Endothelial cell (in vitro differentiated cells): ENCODE data around the gene TIMP3. TPM values are rescaled to one million over a fixed set of nuclear protein-coding genes. Genes with fewer than 3 reads are reported as not detected.
A peak's percentile ranks its signal among the peaks of the same experiment; 100 is the strongest.

Experiments used
- DNase-seq: peaks from one replicate; pipeline ENCODE4 v3.0.0; 2021; ENCODE audit warnings: low spot score
- H3K27ac Mint-ChIP-seq: one replicate; pipeline ENCODE4 v1.8.0; 2021; ENCODE audit warnings: mixed read lengths, inconsistent platforms; ENCODE audit not compliant: unreplicated experiment
- H3K27me3 Mint-ChIP-seq: one replicate; pipeline ENCODE4 v1.8.0; 2021; ENCODE audit warnings: mild to moderate bottlenecking, moderate library complexity, mixed read lengths, inconsistent platforms; ENCODE audit not compliant: unreplicated experiment
- H3K36me3 Mint-ChIP-seq: one replicate; pipeline ENCODE4 v1.8.0; 2021; ENCODE audit warnings: mild to moderate bottlenecking, low read depth, mixed read lengths, inconsistent platforms; ENCODE audit not compliant: unreplicated experiment
- H3K4me1 Mint-ChIP-seq: one replicate; pipeline ENCODE4 v1.8.0; 2021; ENCODE audit warnings: mild to moderate bottlenecking, mixed read lengths, inconsistent platforms; ENCODE audit not compliant: unreplicated experiment
- H3K4me3 Mint-ChIP-seq: one replicate; pipeline ENCODE4 v1.8.0; 2021; ENCODE audit warnings: mild to moderate bottlenecking, mixed read lengths, inconsistent platforms; ENCODE audit not compliant: unreplicated experiment
- H3K9me3 Mint-ChIP-seq: one replicate; pipeline ENCODE4 v1.8.0; 2021; ENCODE audit warnings: mixed read lengths, inconsistent platforms; ENCODE audit not compliant: unreplicated experiment
- CTCF ChIP-seq: fragments of 200-600 bp; sonication (generic); IDR thresholded peaks from one replicate; pipeline ENCODE4 v1.5.0; 2021; ENCODE audit warnings: antibody characterized with exemption; ENCODE audit not compliant: unreplicated experiment
- total RNA-seq: library from RNA; stranded (reverse); fragmentation: NEBNext Ultra II Directional; extraction: Animal tissue kit (Norgen Biotek cat#: 25700); gene quantifications from one replicate; pipeline ENCODE4 v1.2.1, GENCODE V29; 2021; ENCODE audit not compliant: unreplicated experiment

The TIMP3 gene
- total RNA-seq, 1 donor from 2014 or later, result 73.5 TPM

DNA sequence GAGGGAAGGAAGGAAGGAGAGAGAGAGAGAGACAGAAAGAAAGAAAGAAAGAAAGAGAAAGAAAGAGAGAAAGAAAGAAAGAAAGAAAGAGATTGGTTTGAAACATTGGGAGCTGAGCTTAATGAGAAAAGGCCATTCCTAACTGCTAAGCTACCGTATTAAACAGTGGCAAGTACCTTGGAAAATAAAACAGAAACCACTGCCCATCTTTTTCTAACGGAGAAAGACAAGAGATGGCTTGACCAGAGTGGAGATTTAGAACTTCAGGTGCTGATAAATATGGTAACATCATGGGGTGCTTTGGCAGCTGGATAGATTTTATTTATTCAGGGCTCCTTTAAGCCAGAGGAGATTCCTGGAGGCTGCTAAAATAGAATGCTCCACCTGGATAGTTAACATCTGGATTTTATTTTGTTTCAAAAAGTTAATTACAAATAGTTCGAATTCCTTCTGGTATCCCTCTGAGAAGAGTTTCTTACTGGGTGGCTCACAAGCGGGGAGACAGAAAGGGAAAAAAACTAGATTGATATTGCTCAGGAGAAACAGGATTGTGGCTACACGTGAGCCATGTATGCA is 12.9 kb downstream of the TIMP3 start:
- DNase-seq, result no peak
- Mint-ChIP-seq H3K9me3 (no peaks in the 10 kb centered on the region), H3K36me3 (peaks cover 9% of the 10 kb centered on the region), H3K27me3 (peaks cover 5% of the 10 kb centered on the region), H3K4me1 (peaks cover 35% of the 10 kb centered on the region), H3K4me3 (no peak overlapping the region), H3K27ac (no peak overlapping the region)
- TF ChIP-seq CTCF, result no peak

- H3K4me1 Mint-ChIP-seq, result peaks cover 37% of the 10 kb centered on the region
- no peak overlapping the region for H3K27ac Mint-ChIP-seq
- H3K27me3 Mint-ChIP-seq, result peaks cover 5% of the 10 kb centered on the region
- no peak overlapping the region for H3K4me3 Mint-ChIP-seq
- H3K36me3 Mint-ChIP-seq, result peaks cover 11% of the 10 kb centered on the region
- DNase-seq, result no peak
- TF ChIP-seq CTCF, result no peak
- H3K9me3 Mint-ChIP-seq, result no peaks in the 10 kb centered on the region
These were observed 13.6 kb downstream of the TIMP3 start for GRCh38 chr22:32815059-32815458.

GRCh38 chr22:32815943-32816342 is 14.4 kb downstream of the TIMP3 start:
- H3K27ac Mint-ChIP-seq, result no peak overlapping the region
- H3K4me1 Mint-ChIP-seq, result peaks cover 37% of the 10 kb centered on the region
- no peak overlapping the region for H3K4me3 Mint-ChIP-seq
- peaks cover 5% of the 10 kb centered on the region for H3K27me3 Mint-ChIP-seq
- no peak for DNase-seq
- H3K9me3 Mint-ChIP-seq, result no peaks in the 10 kb centered on the region
- no peak for TF ChIP-seq CTCF
- H3K36me3 Mint-ChIP-seq, result peaks cover 17% of the 10 kb centered on the region

DNA sequence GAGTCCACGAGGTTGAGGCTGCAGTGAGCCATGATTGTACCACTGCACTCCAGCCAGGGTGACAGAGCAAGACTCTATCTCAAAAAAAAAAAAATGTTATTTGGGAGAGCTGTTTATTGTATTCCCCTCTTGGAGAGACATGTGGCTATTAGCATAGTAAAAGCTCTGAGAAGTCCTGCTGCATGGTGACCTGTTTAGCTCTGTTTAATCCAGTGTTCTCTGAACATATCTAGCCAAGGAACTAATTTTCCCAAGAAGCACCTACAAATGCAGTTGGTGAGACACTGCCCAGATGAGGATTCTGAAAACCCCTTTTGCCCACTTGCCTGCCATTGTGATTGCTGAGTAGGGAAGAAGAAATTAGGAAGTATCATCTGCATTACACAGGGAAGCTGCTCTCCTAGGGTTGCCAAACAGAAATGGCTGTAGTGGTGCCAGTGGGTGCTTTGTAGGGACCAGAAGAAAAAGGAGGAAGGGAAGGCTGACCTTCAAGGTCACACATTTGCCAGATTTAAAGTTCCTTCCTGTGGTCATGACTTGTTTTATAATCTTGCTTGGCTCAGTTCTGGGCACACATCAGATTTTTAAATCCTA is 15.7 kb downstream of the TIMP3 start:
- TF ChIP-seq CTCF, result no peak
- DNase-seq, result no peak
- Mint-ChIP-seq H3K9me3 (no peaks in the 10 kb centered on the region), H3K4me1 (peaks cover 34% of the 10 kb centered on the region), H3K27me3 (peaks cover 5% of the 10 kb centered on the region), H3K27ac (peak overlapping the region; percentile 13), H3K36me3 (peaks cover 21% of the 10 kb centered on the region), H3K4me3 (no peak overlapping the region)

DNA sequence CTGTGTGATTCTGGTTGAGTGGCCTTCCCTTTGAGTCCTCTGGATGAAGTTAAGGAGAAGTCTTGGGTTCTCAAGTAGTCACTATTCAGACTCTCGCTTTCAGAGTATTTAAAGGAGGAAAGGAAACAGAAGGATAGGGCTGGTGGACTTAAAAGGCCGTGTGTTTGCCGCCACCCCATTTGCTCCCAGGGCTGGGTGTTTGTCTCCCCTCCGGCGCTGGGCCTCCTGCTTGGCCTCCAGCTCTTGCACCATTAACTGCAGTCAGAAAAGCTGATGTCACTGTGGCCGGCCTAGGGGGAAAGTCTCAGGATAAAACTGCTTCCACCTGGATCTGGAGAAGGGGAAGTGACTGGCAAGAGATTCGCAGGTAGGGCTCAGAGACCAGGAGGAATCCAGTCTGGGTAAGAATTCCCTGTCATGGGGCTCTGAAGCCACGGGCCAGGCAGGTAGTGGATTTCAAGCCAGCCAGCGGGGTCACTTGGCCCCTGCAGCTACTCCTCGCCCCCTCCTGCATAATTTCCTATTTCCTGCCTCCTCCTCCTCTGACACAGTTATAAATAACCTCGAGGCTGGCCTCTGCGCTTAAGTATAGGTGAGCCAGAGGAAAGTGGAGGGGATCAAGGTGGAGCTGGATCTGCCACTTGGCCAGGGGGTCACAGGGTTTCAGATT is 17.1 kb downstream of the TIMP3 start:
- Mint-ChIP-seq H3K27me3 (peaks cover 5% of the 10 kb centered on the region), H3K4me1 (peaks cover 45% of the 10 kb centered on the region), H3K9me3 (no peaks in the 10 kb centered on the region), H3K36me3 (peaks cover 21% of the 10 kb centered on the region), H3K4me3 (peak overlapping the region; percentile 31), H3K27ac (peak overlapping the region; percentile 64)
- TF ChIP-seq CTCF, result no peak
- no peak for DNase-seq
